ENCODE data around the gene NR1D1.

- TF ChIP-seq CTCF (IDR thresholded peaks at IDR 0.05) (peak in 2 of 3 experiments; percentile 4 to 17), POLR2A (IDR thresholded peaks at IDR 0.05) (no peak)
Measured at GRCh38 chr17:40069751-40070708, 30.4 kb downstream of the NR1D1 start.

All from testis (tissue), 2 donors.